Omental fat pad (tissue), 4 donors: ENCODE results near the gene SOX2. TPM values are rescaled to one million over a fixed set of nuclear protein-coding genes. Genes with fewer than 3 reads are reported as not detected.

Experiments
- ATAC-seq: fragments of 150-250 bp; one replicate; pipeline ENCODE4 v1.9.1; 2016; ENCODE audit warnings: mild to moderate bottlenecking, moderate library complexity; ENCODE audit not compliant: low FRiP score
- DNase-seq: peaks from one replicate; pipeline ENCODE4 v3.0.0-alpha.2; 2019; ENCODE audit warnings: low spot score
- total RNA-seq, 4 donors: library from RNA; depleted of rRNA; stranded (reverse); fragments of >200 nt; gene quantifications; one replicate each; pipeline ENCODE4 v1.1.0, GENCODE V29; 2016
- TF ChIP-seq, protein P1 (sequence below), 3 donors: fragments of 450-650 bp; IDR thresholded peaks; one replicate each; pipeline ENCODE4 v1.5.1; 2016 to 2017; ENCODE audit warnings: antibody characterized with exemption in 3 of 3, mild to moderate bottlenecking in 3 of 3, moderate library complexity in 2 of 3

Gene SOX2
- total RNA-seq, 4 donors from 2014 or later, result not detected

DNA sequence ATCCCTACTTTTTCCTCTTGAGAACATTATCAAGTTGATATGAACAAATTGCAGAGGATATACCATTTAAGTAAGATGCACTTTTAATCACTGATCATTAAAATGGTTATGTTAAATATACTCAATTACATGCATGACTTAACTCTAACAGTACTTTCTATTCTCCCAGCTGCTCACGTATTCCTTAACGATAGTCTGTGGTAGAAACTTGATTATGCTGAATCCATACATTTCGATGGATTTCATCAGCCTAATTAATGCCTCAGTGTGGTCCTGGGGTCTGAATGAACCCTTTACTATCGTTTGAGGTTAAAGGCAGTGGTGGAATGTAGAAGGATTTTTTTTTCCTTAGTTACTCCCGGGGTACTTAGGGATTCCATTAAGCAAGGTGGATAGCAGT, 18.6 kb downstream of the SOX2 start:
- DNase-seq, result no peak
- no peak for ATAC-seq
- TF ChIP-seq, protein P1, sequence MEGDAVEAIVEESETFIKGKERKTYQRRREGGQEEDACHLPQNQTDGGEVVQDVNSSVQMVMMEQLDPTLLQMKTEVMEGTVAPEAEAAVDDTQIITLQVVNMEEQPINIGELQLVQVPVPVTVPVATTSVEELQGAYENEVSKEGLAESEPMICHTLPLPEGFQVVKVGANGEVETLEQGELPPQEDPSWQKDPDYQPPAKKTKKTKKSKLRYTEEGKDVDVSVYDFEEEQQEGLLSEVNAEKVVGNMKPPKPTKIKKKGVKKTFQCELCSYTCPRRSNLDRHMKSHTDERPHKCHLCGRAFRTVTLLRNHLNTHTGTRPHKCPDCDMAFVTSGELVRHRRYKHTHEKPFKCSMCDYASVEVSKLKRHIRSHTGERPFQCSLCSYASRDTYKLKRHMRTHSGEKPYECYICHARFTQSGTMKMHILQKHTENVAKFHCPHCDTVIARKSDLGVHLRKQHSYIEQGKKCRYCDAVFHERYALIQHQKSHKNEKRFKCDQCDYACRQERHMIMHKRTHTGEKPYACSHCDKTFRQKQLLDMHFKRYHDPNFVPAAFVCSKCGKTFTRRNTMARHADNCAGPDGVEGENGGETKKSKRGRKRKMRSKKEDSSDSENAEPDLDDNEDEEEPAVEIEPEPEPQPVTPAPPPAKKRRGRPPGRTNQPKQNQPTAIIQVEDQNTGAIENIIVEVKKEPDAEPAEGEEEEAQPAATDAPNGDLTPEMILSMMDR (IDR thresholded peaks at IDR 0.05), result no peak

- no peak for ATAC-seq
- TF ChIP-seq, protein P1 (IDR thresholded peaks at IDR 0.05), result no peak
- DNase-seq, result no peak
These were observed 19.2 kb downstream of the SOX2 start for GRCh38 chr3:181730934-181731333.

DNA sequence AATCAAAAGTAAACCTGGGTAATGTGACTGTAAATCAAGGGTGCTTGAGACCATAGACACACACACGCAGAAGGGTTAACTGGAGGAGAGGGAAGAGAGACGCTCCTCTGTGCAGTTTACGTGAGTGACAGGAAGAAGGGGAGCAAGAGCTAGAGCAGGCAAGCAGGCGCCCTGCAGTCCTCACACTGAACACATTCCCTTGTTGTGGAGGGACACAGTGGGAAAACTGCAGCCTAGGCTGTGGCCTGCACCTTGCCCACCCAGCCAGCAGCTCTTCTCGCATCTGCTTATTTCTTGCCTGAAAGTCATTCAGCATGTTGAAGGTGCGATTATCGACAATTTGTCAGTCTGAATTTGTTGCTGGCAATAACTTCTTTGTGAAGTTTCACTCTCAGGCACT, 24.2 kb downstream of the SOX2 start:
- no peak for DNase-seq
- ATAC-seq, result no peak
- TF ChIP-seq, protein P1 (IDR thresholded peaks at IDR 0.05), result no peak

DNA sequence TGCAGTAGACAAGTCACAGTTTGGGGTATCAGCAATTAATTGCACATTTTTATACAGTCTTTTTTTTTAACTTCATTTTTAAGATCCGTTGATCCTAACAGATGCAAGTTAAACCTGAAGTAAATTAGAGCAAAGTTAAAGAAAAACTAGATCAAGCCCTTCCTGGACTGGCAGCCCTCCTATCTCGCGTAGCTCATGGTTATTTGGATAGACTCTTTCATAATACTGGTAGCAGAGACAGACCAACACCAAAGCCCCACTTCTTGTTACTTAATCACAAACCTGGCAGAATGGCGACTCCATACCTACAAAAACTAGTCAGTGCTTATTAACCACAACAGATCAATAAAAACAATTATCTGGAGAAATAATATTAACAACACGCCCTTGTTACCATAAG, 26.8 kb downstream of the SOX2 start:
- no peak for ATAC-seq
- no peak for DNase-seq

DNA sequence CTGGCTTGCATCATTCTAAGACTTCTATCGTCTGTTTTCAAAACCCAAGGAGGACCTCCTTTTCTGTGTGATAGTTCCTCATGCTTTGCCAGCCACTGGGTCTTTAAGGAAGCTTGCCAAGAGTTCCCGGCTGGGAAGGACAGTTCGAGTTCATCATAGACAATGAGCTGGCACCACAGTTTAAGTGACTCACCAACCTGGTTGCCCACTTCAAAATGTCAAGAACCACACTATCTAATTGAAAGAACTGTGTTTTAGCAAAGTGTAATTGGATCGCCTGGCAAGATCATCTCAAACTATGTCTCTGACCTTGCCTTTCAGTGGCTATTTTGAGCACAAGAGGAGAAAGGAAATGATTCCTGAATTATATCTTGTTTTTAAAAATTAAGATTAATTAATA, 27.9 kb downstream of the SOX2 start:
- TF ChIP-seq, protein P1 (IDR thresholded peaks at IDR 0.05), result no peak
- DNase-seq (no peak), ATAC-seq (no peak)

More for the DNA sequence above, 26.8 kb downstream of the SOX2 start:
- TF ChIP-seq, protein P1 (IDR thresholded peaks at IDR 0.05), result no peak

GRCh38 chr3:181741417-181741816, 29.7 kb downstream of the SOX2 start:
- DNase-seq (no peak), ATAC-seq (no peak)
- TF ChIP-seq, protein P1 (IDR thresholded peaks at IDR 0.05), result no peak

GRCh38 chr3:181752202-181752671, 40.5 kb downstream of the SOX2 start:
- ATAC-seq (no peak), DNase-seq (no peak)
- TF ChIP-seq, protein P1 (IDR thresholded peaks at IDR 0.05), result no peak
